T47D (cell line): ENCODE measurements around the gene ZNG1B.
A peak's percentile ranks its signal among the peaks of the same experiment; 100 is the strongest.
"Not testable (repeated sequence)": the region's sequence is repeated elsewhere in the genome, so short reads cannot be mapped to it uniquely, and the experiment has no call there.

Experiments used
- DNase-seq, 2 experiments: peaks; one replicate each; pipeline versions ENCODE4 v3.0.0 to v3.0.0-alpha.2; 2011 to 2012; ENCODE audit warnings: low read depth in 1 of 2, low spot score in 1 of 2
- in situ Hi-C: cut with HindIII; loops from 2 replicates; pipeline ENCODE4 v1.10.0; 2016; ENCODE audit warnings: low sequenced_read_pairs, low pct_unique_long_range_greater_than_20kb

ZNG1B gene

GRCh38 chr2:113532991-113533390 lies 95.5 kb downstream of the ZNG1B start:
- DNase-seq, in situ Hi-C loops: not testable (repeated sequence)

GRCh38 chr2:113536573-113536972 lies 99.1 kb downstream of the ZNG1B start:
- in situ Hi-C loops, DNase-seq: not testable (repeated sequence)

GRCh38 chr2:113540834-113541203 lies 103.3 kb downstream of the ZNG1B start:
- DNase-seq = not testable (repeated sequence)

GRCh38 chr2:113541204-113541975 lies 103.9 kb downstream of the ZNG1B start:
- in situ Hi-C loops = not testable (repeated sequence)

More at GRCh38 chr2:113540834-113541203, 103.3 kb downstream of the ZNG1B start:
- in situ Hi-C loops = not testable (repeated sequence)

GRCh38 chr2:113541976-113542485 lies 104.5 kb downstream of the ZNG1B start:
- DNase-seq, in situ Hi-C loops: not testable (repeated sequence)

More at GRCh38 chr2:113541204-113541975, 103.9 kb downstream of the ZNG1B start:
- DNase-seq = peak; percentile 0 to 2

- DNase-seq, in situ Hi-C loops: not testable (repeated sequence)
Measured at GRCh38 chr2:113542529-113542928, 105.0 kb downstream of the ZNG1B start.
